ENCODE results near the gene FOXJ3. TPM values are rescaled to one million over a fixed set of nuclear protein-coding genes. Genes with fewer than 3 reads are reported as not detected.
A peak's percentile ranks its signal among the peaks of the same experiment; 100 is the strongest.

The FOXJ3 gene
- total and polyA plus RNA-seq, 2 of the 13 experiments (the other 11 are each of a cell fraction or from before 2014, with no cell fraction given): 16.6 to 48.5 TPM

- FAIRE-seq: no peak
- Histone ChIP-seq H3K9ac (ENCODE audit: insufficient read depth, low read depth, low read length) (no peak overlapping the region), H3K36me3 (replicated peaks in 1 of 2; ENCODE audit: control insufficient read depth in 1 of 2, insufficient read depth in 2 of 2, low read length in 2 of 2) (no peaks in the 10 kb centered on the region), H3K4me1 (ENCODE audit: insufficient read depth, low read length) (peaks cover 5% of the 10 kb centered on the region; the same call in 1 of the 2 replicates), H3K4me2 (ENCODE audit: low read depth, low read length) (no peak overlapping the region), H3K4me3 (replicated peaks in 1 of 3; ENCODE audit: insufficient read depth in 1 of 3, low read depth in 2 of 3, low read length in 3 of 3) (no peak overlapping the region), H4K20me1 (ENCODE audit: insufficient read depth, low read length) (no peaks in the 10 kb centered on the region), H3K27ac (ENCODE audit: extremely low read length, insufficient read depth, low read length) (no peak overlapping the region), H3K79me2 (ENCODE audit: insufficient read depth, low read length) (no peaks in the 10 kb centered on the region), H3K9me3 (ENCODE audit: low read length) (no peaks in the 10 kb centered on the region), H3K27me3 (ENCODE audit: control insufficient read depth in 1 of 2, insufficient read depth in 2 of 2, low read length in 2 of 2) (peaks cover 3 to 56% of the 10 kb centered on the region in 2 experiments; a peak in 3 of 5 replicates), H2AFZ (ENCODE audit: low read length) (no peak overlapping the region)
- ChIA-PET POLR2A (no interaction called here), CTCF (ENCODE audit: low intra/inter-chr PET ratio, low total read pairs) (no interaction called here)
- no peak for DNase-seq (ENCODE audit: low spot score)
- no peak for TF ChIP-seq SP2 (CRISPR knock-in tag; IDR thresholded peaks at IDR 0.05)
- no peak for TF ChIP-seq ZNF275 (CRISPR knock-in tag; IDR thresholded peaks at IDR 0.05; ENCODE audit: borderline replicate concordance)
- no peak for TF ChIP-seq NFE2 (CRISPR knock-in tag; IDR thresholded peaks at IDR 0.05)
- intact Hi-C loops (cut with micrococcal nuclease; ENCODE audit: unreplicated experiment): no loop called here
- WGBS (ENCODE audit: low lambda C conversion rate): 25% methylated on average over 5 of the region's 5 CpGs
- in situ Hi-C loops (cut with HindIII; ENCODE audit: extremely low pct_ligation_motif_present, low pct_unique_long_range_greater_than_20kb): loop anchor here (10.0 kb wide), 1 partner anchor 603 kb away; the partner anchor contains the start of gene CLDN19
- ATAC-seq: no peak
- BruUV-seq (replicated peaks): no TSS peak
Measured at GRCh38 chr1:42141978-42142377, 193.1 kb downstream of the FOXJ3 start.

GRCh38 chr1:42140191-42140590 lies 194.8 kb downstream of the FOXJ3 start:
- no peak for FAIRE-seq

More at GRCh38 chr1:42140191-42140590, 194.8 kb downstream of the FOXJ3 start:
- no peaks in the 10 kb centered on the region for H3K79me2 ChIP-seq (ENCODE audit: insufficient read depth, low read length)
- no peak for DNase-seq (ENCODE audit: low spot score)
- intact Hi-C loops (cut with micrococcal nuclease; ENCODE audit: unreplicated experiment) (no loop called here), in situ Hi-C loops (cut with HindIII; ENCODE audit: extremely low pct_ligation_motif_present, low pct_unique_long_range_greater_than_20kb) (loop anchor here (10.0 kb wide), 1 partner anchor 605 kb away; the partner anchor contains the start of gene CLDN19)
- 67% methylated on average over 2 of the region's 2 CpGs for WGBS (ENCODE audit: low lambda C conversion rate)
- CTCF ChIA-PET (ENCODE audit: low intra/inter-chr PET ratio, low total read pairs): no interaction called here
- H3K36me3 ChIP-seq (replicated peaks in 1 of 2; ENCODE audit: control insufficient read depth in 1 of 2, insufficient read depth in 2 of 2, low read length in 2 of 2): no peaks in the 10 kb centered on the region
- POLR2A ChIA-PET: no interaction called here
- no peak overlapping the region for H3K27ac ChIP-seq (ENCODE audit: extremely low read length, insufficient read depth, low read length)
- no peak overlapping the region for H3K4me2 ChIP-seq (ENCODE audit: low read depth, low read length)
- no TSS peak for BruUV-seq (replicated peaks)
- no peak overlapping the region for H3K9ac ChIP-seq (ENCODE audit: insufficient read depth, low read depth, low read length)
- H3K4me3 ChIP-seq (replicated peaks in 1 of 3; ENCODE audit: insufficient read depth in 1 of 3, low read depth in 2 of 3, low read length in 3 of 3): no peak overlapping the region
- TF ChIP-seq SMC3 (IDR thresholded peaks at IDR 0.05; ENCODE audit: low read length): no peak
- peak; percentile 62; the same call in 1 of the 2 replicates for TF ChIP-seq ZNF629 (CRISPR knock-in tag; conservative IDR thresholded peaks at IDR 0.05)
- H3K27me3 ChIP-seq (ENCODE audit: control insufficient read depth in 1 of 2, insufficient read depth in 2 of 2, low read length in 2 of 2): peaks cover 0 to 43% of the 10 kb centered on the region in 2 experiments; a peak in 3 of 5 replicates
- no peak overlapping the region for H2AFZ ChIP-seq (ENCODE audit: low read length)
- H3K9me3 ChIP-seq (ENCODE audit: low read length): no peaks in the 10 kb centered on the region
- ATAC-seq: no peak
- H3K4me1 ChIP-seq (ENCODE audit: insufficient read depth, low read length): no peaks in the 10 kb centered on the region
- no peaks in the 10 kb centered on the region for H4K20me1 ChIP-seq (ENCODE audit: insufficient read depth, low read length)
